ENCODE results near the gene GOSR2. TPM values are rescaled to one million over a fixed set of nuclear protein-coding genes. Genes with fewer than 3 reads are reported as not detected.

The GOSR2 gene
- total RNA-seq, 1 experiment from 2014 or later: 53.5 TPM

GRCh38 chr17:46929413-46929812 is 6.5 kb downstream of the GOSR2 start:
- no peak overlapping the region for H2BK12ac ChIP-seq (ENCODE audit: insufficient read length, low read depth, low read length)
- Mint-ChIP-seq H3K27ac (no peak overlapping the region), H3K36me3 (ENCODE audit: insufficient read depth in 1 of 3, low read depth in 3 of 3) (peaks cover 24 to 42% (median 40%) of the 10 kb centered on the region in 3 experiments; a peak in 6 of 7 replicates), H3K27me3 (ENCODE audit: low read depth) (no peaks in the 10 kb centered on the region), H3K4me1 (peaks cover 0 to 2% of the 10 kb centered on the region in 2 experiments; a peak in 1 of 4 replicates), H3K4me3 (no peak overlapping the region), H3K9me3 (no peaks in the 10 kb centered on the region)
- DNase-seq: no peak
- no peak overlapping the region for H3K4me2 ChIP-seq (ENCODE audit: insufficient read depth, insufficient read length, low read length)
- no peak overlapping the region for H2BK15ac ChIP-seq (ENCODE audit: low read depth, low read length)
- no peak overlapping the region for H3K9ac ChIP-seq (ENCODE audit: extremely low read depth, insufficient read length, low read length)
- no peak overlapping the region for H2BK5ac ChIP-seq (ENCODE audit: insufficient read length, low read length)
- H3K4ac ChIP-seq (ENCODE audit: low read depth, low read length): no peak overlapping the region
- H2BK120ac ChIP-seq (ENCODE audit: low read depth, low read length, poor library complexity, severe bottlenecking): no peak overlapping the region
- no peak overlapping the region for H2BK20ac ChIP-seq (ENCODE audit: low read depth, low read length, poor library complexity, severe bottlenecking)
- no peak overlapping the region for H2AK5ac ChIP-seq (ENCODE audit: insufficient read length, low read length)
- H4K8ac ChIP-seq (replicated peaks; ENCODE audit: insufficient read length, low read depth, low read length): no peak overlapping the region
- H3K27ac ChIP-seq (ENCODE audit: insufficient read length, low read depth, low read length): no peak overlapping the region
- H3K56ac ChIP-seq (ENCODE audit: insufficient read length, low read depth, low read length): no peak overlapping the region
- H3T11ph ChIP-seq (ENCODE audit: low read length): no peak overlapping the region
- H3K4me1 ChIP-seq (ENCODE audit: insufficient read depth, low read length): no peaks in the 10 kb centered on the region
- H3K79me1 ChIP-seq (ENCODE audit: insufficient read depth, low read depth, low read length, poor library complexity, severe bottlenecking): peaks cover 14% of the 10 kb centered on the region
- H4K5ac ChIP-seq (ENCODE audit: insufficient read length, low read depth, low read length): no peak overlapping the region
- H4K20me1 ChIP-seq (ENCODE audit: control insufficient read depth, insufficient read depth, insufficient read length): no peaks in the 10 kb centered on the region
- no peak overlapping the region for H3K14ac ChIP-seq (ENCODE audit: insufficient read depth, low read length)
- H3K23me2 ChIP-seq (ENCODE audit: insufficient read length, low read depth, low read length, poor library complexity, severe bottlenecking): no peaks in the 10 kb centered on the region
- no peaks in the 10 kb centered on the region for H3K27me3 ChIP-seq (ENCODE audit: insufficient read depth, low read length)
- no peak for TF ChIP-seq CTCF (conservative IDR thresholded peaks at IDR 0.05)
- no peak overlapping the region for H3K18ac ChIP-seq (ENCODE audit: insufficient read length, low read depth, low read length)
- no CpG with 5 or more reads among the region's 6 CpGs for WGBS (ENCODE audit: extremely low coverage, insufficient read length, low lambda C conversion rate)
- H3K23ac ChIP-seq (ENCODE audit: insufficient read length, low read depth, low read length): no peak overlapping the region
- no peak overlapping the region for H2AFZ ChIP-seq (ENCODE audit: low read length)
- no peaks in the 10 kb centered on the region for H3K9me3 ChIP-seq (ENCODE audit: control insufficient read depth, low read depth, low read length)
- no peak overlapping the region for H4K91ac ChIP-seq (ENCODE audit: insufficient read length, low read depth, low read length)
- peaks cover 15% of the 10 kb centered on the region; the same call in 1 of the 2 replicates for H3K79me2 ChIP-seq (ENCODE audit: insufficient read depth, low read length)

Measured in H9 (cell line).